ENCODE measurements around the gene IGDCC3.

IGDCC3 gene

DNA sequence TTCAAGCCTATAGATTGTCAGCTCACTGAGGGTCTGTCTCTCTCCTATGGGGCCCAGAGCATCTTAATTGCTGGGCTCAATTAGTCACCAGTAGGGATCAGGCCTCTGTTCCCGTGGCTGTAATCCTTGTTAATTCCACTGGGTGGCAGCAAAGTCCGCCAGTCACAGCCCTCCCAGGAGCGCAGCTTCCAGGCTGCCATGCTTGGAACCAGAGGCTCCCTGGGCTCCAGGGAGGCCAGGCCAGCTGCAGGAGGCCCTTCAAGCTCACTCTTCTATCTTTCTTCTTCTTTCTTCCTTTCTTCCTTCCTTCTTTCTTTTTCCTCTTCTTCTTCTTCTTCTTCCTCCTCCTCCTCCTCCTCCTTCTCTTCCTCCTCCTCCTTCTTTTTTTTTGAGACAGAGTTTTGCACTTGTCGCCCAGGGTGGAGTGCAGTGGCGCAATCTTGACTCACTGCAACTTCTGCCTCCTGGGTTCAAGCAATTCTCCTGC lies 58.9 kb downstream of the IGDCC3 start:
- peak; percentile 80 for DNase-seq

DNA sequence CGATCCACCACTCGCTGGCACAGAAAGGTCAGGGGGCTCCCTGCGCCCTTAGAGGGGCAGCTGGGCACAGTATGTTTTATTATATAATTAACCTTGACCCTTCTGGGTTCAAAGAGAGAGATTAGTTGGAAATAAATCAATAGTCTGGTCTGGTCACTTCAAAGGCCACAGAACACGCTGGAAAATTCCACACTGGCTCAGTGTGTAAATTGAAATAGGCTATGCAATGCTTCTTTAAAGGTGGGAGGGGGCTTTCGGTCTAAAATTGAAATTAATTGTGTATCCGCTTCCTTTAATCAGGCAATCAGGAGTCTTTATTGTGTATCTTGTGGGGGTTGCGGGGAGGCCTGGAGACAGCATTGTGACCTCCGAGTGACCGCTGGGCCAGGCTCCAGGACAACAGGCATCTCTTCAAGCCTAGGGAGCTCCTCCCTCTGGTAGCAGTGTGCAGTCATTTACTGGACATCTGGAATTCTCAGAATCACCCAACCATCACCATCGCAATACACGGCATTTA lies 65.3 kb downstream of the IGDCC3 start:
- DNase-seq: no peak

- no peak for DNase-seq
Observed at GRCh38 chr15:65311760-65312159, 66.0 kb downstream of the IGDCC3 start.

DNA sequence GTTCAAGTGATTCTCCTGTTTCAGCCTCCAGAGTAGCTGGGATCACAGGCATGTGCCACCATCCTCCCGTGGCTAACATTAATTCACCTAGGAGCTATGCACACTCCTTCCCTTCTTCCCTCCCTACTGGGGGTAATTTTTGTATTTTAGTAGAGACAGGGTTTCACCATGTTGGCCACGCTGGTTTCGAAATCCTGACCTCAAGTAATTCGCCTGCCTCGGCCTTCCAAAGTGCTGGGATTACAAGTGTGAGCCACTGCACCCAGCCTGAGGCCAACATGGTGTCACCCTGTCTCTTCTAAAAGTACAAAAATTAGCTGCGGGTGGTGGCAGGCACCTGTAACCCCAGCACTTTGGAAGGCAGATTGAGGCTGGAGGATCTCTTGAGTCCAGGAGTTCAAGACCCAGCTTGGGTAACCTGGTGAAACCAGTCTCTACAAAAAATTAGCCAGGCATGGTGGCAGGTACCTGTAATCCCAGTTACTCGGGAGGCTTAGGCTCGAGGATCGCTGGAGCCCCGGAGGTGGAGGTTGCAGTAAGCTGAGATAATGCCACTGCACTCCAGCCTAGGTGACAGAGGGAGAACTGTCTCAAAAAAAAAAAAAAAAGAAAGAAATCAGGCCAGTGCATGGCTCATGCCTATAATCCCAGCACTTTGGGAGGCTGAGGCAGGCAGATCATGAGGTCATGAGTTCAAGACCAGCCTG lies 67.2 kb downstream of the IGDCC3 start:
- DNase-seq: no peak

- no peak for DNase-seq
Observed at GRCh38 chr15:65309882-65310418, 67.9 kb downstream of the IGDCC3 start.

GRCh38 chr15:65307978-65308377 lies 69.8 kb downstream of the IGDCC3 start:
- no peak for DNase-seq

- no peak for DNase-seq
Observed at GRCh38 chr15:65306551-65306950, 71.3 kb downstream of the IGDCC3 start.

- DNase-seq: no peak
Observed at GRCh38 chr15:65305776-65306175, 72.0 kb downstream of the IGDCC3 start.

- no peak for DNase-seq
Observed at GRCh38 chr15:65305150-65305758, 72.5 kb downstream of the IGDCC3 start.

DNA sequence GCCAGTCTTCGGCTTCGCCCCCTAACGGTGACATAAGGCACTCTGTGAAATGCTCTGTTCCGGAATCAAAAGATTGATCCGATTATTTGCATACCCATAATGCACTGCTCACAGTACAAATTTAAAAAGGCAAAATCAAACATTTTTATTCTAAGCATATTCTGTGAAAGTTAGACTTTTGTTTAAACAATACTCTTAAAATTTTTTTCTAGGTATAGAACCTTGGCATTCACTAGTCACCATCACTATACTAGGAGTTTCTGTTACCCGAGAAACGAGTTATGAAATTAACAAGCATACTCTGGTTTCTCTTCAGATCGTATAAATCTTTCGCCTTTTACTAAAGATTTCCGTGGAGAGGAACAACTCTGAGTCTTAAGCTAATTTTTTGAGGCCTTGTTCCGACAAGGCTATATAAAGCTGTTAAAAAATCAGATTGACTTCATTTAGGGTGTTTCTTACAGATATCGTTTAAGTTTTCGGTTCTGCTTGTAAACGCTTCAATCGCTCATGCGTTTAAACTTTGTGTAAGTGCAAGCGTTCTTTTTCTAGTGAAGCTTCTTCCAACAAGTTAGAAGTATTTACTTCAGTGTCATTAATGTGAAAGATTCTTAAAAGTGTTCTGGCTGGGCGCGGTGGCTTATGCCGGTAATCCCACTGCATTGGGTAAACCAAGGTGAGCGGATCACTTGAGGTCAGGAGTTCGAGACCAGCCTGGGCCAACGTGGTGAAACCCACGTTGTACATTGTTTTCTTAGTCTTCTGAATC lies 73.2 kb downstream of the IGDCC3 start, which contains the start of gene RNU5B-1:
TSS of gene RNU5B-1 (plus strand) at position 297 of the 769 bp plus-strand sequence.
- DNase-seq: peak; percentile 79

- DNase-seq: peak; percentile 35
Observed at GRCh38 chr15:65303687-65304380, 74.0 kb downstream of the IGDCC3 start.

GRCh38 chr15:65302061-65302460 lies 75.7 kb downstream of the IGDCC3 start:
- no peak for DNase-seq

DNA sequence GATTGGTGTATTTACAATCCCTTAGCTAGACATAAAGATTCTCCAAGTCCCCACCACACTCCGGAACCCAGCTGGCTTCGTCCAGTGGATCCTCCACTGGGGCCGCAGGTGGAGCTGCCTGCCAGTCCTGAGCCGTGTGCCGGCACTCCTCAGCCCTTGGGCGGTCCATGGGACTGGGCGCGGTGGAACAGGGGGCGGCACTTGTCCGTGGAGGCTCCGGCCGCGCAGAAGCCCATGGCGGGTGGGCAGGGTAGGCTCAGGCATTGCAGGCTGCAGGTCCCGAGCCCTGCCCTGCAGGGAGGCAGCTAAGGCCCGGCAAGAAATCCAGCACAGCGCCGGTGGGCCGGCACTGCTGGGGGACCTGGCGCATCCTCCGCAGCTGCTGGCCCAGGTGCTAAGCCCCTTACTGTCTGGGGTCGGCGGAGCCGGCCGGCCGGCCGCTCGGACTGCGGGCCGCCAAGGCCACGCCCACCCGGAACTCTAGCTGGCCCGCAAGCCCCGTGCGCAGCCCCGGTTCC lies 76.8 kb downstream of the IGDCC3 start:
- DNase-seq: no peak

GRCh38 chr15:65298731-65299130 lies 79.1 kb downstream of the IGDCC3 start:
- peak; percentile 6 for DNase-seq

- no peak for DNase-seq
Observed at GRCh38 chr15:65292938-65293518, 84.8 kb downstream of the IGDCC3 start.

GRCh38 chr15:65290228-65290627 lies 87.6 kb downstream of the IGDCC3 start:
- DNase-seq: no peak

DNA sequence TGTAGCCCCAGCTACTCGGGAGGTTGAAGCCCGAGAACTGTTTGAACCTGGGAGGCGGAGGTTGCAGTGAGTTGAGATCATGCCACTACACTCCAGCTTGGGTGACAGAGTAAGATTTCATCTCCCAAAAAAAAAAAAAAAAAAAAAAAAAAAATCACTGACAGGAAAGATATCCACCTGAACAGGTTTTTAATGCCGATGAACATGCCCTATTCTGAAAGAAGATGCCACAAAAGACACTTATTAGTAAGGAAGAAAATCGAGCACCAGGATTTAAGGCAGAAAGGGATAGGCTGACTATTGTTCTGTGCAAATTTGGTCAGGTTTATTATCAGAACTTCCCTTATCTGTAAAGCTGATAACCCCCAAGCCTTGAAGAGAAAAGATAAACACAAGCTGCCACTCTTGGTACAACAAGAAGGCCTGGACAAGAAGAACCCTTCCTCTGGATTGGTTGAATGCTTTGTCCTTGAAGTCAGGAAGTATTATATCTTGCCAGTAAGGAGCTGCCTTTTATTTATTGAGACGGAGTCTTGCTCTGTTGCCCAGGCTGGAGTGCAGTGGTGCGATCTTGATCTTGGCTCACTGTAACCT lies 88.4 kb downstream of the IGDCC3 start:
- no peak for DNase-seq

- no peak for DNase-seq
Observed at GRCh38 chr15:65287520-65287855, 90.3 kb downstream of the IGDCC3 start.

DNA sequence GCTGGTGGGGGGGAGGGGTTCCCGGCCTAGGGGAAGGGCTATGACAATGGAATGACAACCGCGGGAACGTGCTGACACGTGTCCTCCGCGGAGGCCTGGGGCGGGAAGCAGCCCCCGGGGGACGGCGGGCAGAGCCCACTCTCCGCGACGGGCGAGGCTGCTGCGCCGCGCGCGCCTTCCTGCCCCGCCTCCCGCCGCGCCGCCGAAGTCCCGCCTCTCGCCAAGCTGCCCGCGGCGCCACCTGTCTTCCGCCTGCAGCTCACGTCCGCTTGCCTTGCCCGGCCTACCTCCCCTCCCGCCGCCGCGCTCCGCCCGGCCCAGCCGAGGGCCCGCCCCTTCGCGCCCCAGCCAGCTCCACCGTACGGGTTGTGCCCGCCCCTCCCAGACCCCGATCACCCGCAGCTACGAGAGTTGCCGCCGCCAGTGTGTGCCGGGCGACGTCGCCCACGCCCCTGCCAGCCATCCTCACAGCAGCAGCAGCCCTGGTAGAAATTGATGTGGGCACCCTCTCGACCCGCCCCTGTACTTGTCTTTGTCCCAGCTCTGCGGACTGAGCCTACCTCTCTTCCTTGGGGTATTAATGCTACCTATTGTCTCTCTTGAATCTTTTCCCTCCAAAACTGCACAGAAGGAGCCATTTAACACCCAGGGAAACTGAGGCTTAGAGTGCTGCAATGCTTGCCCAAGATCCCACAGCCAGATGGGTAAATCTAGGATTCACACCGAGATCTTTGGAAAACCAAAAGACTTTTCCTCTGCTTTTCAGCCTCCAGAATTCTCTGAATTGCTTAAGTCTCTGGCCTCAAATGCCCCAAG lies 90.9 kb downstream of the IGDCC3 start, which contains the start of gene PARP16:
TSS of gene PARP16 (minus strand) at position 180 of the 816 bp plus-strand sequence. CDS start 457 bp downstream, outside the sequence.
- peak; percentile 95 for DNase-seq

GRCh38 chr15:65286069-65286703 lies 91.6 kb downstream of the IGDCC3 start:
- peak; percentile 29 for DNase-seq
